GM18520 (cell line): Measurements from ENCODE around the gene ARHGAP22.

Experiments
- ATAC-seq: cut with Tn5 transposase; IDR thresholded peaks from one replicate; pipeline ENCODE4 v1.9.1; 2021; ENCODE audit not compliant: unreplicated experiment

The ARHGAP22 gene

DNA sequence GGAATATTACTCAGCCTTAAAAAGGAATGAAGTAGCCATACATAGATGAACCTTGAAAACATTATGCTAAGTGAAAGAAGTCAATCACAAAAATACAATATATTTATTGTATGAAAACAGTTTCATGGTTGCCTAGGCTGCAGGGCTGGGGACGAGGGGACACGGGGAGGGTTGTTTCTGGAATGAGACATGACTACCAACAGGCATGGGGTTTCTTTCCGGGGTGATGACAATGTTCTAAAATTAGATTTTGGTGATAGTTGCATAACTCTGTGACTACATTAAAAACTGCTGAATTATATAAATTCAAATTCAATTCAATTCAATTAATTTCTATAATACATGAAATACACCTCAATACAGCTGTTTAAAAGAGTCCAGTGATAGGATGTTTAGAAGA lies 88.0 kb downstream of the ARHGAP22 start:
- no peak for ATAC-seq

- ATAC-seq = no peak
Measured at GRCh38 chr10:48514916-48515315, 90.0 kb downstream of the ARHGAP22 start.

- ATAC-seq = no peak
Measured at GRCh38 chr10:48514255-48514654, 90.6 kb downstream of the ARHGAP22 start.

GRCh38 chr10:48512861-48513260 lies 92.0 kb downstream of the ARHGAP22 start:
- ATAC-seq = no peak

DNA sequence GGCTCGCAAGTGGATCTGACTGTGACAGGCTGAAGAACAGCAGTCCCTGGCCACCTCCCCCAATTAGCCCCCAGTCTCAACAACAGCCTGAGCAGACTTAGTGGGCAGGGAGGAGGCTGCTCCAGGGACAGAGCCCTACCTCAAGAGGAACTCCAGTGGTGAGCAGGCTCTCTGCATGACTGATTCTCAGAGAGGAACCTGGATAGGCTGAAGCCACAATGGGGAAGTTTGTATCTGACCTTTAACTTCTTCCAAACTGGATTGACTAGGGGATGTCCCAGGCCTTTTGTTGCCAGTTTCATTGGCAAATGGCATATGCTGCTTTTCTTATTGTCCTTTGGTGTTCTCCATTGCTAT lies 93.0 kb downstream of the ARHGAP22 start:
- no peak for ATAC-seq

DNA sequence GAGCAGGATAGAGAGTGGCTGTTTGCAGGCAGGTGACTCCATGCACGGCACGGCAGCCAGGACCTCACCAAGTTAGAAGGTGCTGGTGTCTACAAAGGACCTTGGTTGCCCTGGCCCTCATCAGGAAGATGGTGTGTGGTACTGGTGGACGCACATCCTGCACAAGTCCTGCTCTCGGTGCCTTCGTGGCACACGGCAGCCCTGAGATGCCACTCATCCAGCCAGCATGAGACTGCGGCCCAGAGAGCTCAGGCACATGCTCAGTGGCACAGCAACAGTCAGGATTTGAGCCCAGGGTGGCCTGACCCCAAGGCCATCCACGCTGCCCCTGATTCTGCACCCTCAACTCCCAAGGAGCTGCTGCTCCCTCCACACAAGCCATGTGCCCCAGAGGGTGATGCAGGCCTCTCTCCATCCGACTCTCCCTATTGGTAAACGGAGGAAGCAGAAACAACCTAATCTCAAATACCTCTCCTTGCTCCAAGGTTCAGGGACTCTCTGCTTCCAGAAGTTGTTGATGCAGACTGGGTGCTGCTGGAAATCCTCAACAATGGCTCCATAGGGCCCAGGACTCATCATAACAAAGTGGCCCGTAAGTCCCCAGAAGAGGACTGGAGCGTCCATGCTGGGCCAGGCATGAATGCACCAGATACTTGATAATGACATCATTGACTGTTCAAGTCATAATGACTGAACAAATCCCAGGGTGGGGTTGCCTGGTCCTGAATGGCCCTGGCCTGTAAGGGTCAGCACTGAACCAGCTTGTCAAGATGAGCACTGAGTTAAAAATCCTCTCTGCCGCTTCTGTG lies 93.6 kb downstream of the ARHGAP22 start:
- ATAC-seq = no peak

DNA sequence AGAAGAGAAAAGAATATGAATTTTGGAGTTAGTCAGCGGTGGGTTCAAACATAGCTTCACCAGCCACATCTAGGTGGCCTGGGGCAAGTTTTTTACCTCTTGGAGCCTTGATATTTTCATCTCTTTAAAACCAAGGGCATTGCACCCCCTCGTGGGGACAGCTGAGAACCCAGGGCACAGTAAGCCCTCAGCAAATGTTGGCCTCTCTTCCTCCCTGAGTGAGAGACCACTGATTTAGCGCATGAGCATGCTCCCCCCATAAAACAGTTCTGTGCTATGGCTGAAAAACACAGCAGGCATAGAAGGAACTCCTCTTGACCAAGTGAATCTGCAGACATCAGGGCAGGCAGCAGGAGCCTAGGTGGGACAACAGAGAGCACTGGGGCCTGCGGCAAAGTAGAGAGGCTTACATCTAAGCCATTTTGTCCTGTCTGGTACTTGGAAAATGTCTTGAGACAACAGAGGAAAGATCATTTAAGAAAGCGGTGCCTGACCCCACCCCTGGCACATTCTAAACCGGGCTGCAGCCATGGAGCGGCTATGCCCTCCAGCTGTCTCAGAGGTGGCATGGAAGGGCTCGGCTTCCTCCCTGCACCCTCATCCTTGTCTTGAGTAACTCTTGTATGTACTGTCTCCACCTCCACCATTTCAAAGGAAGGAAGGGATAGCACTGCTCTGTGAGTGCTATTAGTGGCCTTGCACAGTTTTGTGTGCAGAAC lies 94.7 kb downstream of the ARHGAP22 start:
- no peak for ATAC-seq

- no peak for ATAC-seq
Measured at GRCh38 chr10:48508791-48509772, 95.8 kb downstream of the ARHGAP22 start.

DNA sequence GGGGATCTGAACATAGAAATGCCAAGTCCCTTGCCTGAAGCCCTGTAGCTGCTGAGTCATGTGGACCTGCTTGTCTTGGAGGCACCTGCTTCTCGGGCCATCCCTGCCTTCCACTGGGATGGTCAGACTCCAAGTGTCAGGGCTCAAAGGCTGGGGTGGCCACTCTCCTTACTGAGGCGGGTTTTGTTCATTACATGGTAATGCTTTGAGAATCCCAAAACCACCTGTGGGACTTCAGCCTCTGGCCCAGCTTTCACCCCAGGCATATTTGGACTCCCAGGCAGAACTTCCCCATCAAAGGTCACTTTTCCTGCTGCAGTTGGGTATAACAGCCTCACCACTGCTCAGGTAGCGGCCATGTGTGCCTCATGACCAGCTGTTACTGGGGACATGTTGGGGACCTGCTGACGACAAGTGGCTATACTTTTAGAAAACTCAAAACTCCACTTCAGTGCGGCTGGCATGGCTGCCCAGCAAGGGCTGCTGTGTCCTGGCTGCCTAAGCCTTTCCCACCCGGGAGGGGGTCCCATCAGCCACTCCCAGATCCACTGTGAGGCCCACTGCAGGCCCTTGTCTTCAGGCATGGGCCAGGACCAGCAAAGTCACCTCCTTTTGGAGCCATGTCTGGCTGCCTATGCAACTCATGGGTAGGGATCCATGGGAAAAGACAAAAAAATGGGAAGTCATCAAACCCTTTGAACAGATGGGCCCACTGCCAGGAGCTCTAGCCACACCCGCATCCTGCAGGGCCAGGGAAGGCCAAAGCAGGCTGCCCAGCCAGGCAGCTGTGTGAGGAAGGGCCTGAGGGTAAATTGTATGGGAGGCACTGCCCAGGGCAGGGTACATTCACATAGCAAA lies 96.7 kb downstream of the ARHGAP22 start:
- no peak for ATAC-seq

DNA sequence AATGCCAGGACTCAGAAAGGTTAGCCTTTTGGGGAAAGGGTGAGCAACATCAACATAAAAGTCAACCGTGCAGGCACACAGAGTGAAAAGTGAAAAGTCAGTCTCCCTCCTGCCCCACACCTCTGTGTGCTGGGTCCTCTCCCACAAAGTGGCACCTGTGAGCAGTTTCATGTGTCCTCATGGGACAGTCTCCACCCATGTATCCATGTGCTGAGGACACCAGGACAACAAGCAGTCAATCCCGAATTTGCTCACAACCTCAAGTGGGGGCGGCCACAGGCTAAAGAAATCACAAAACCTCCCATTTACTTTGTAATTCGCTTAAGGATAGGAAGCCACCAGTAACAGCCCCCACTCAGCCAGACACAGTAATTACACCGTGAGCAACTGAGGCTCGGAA lies 97.4 kb downstream of the ARHGAP22 start:
- no peak for ATAC-seq

- ATAC-seq = no peak
Measured at GRCh38 chr10:48506147-48506917, 98.5 kb downstream of the ARHGAP22 start.

- no peak for ATAC-seq
Measured at GRCh38 chr10:48505394-48506112, 99.3 kb downstream of the ARHGAP22 start.

- ATAC-seq = no peak
Measured at GRCh38 chr10:48504141-48504885, 100.6 kb downstream of the ARHGAP22 start.

DNA sequence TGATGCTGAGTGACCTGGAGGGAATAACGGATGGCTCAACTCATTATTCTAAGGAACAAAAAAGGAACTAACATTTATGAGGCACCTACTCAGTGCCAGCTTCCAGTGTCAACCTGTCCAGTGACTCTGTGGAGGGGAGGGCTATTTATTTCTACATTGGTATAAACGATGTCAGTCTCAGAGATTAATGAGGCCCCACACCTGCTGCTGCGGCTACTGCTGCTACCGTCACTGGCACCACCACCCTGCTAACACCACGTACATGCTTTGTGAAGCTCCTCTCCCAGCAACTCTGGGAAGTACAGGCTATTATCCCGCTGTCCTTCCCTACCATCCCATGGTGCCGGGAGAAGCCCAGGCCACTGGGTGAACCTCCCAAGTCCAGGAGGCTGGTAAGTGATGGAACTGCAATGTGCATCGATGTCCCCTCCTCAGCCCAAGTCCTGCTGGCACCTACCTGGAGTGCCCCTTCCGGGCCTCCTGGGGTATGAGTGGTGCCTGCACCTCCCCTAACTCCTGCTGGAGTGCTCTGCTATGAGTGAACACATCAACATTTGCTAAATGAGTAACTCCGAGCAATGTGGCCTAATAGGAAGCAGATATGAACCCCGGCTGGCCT lies 101.5 kb downstream of the ARHGAP22 start:
- ATAC-seq = no peak

GRCh38 chr10:48502791-48503190 lies 102.1 kb downstream of the ARHGAP22 start:
- no peak for ATAC-seq

DNA sequence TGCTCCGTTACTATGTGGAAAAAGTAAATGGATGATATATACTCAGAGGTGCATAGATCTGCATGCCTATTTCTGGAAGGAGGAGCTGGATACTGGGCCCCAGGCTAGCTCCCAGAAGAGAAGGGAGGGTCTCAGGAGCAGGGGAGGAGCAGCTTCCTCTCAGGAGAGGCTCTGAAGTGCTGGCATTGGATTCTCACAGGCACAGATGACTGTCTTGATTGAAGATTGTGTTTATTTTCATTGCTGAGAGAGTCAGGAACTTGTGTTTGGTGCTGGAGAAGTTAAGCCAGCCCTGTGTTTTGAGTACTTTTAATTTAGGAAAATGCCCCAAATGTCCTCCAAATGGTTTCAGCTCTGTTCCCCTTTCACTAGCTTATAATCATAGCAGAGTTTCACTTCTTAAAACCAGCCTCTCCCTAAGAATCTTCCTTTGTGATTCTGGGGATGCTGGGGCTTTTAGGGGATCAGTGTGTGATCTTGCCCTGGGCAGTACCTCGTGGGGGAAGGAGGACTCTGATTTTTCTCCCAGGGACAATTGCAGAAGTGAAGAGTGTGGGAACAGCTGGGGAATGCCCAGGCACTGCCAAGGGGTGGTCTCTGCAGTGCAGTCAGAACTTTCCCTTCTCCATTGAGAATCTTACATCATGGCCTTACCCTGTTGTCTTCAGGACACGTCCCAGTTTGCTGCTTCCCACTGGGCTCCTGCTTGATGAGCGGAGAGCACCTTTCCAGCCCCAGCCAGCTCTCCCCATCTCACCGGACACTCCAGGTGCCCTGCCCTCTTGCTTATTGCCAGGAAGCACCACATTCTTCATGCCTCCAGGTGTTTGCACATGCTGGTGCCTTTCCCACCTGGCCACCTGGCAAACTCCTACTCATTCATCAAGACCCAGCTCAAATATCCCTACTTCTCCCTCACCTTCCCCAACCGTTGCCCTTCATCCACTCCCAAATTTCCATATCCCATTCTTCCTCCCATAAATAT lies 102.8 kb downstream of the ARHGAP22 start:
- ATAC-seq = no peak

GRCh38 chr10:48501226-48501625 lies 103.6 kb downstream of the ARHGAP22 start:
- no peak for ATAC-seq
